PC-3 (cell line): ENCODE data around the gene ZNHIT1. TPM values are rescaled to one million over a fixed set of nuclear protein-coding genes. Genes with fewer than 3 reads are reported as not detected.

Experiments
- ATAC-seq: fragments of 200-7000 bp; cut with Tn5 transposase; 2 replicates; pipeline ENCODE4 v1.9.1; 2020; ENCODE audit warnings: mild to moderate bottlenecking, moderate library complexity
- BruUV-seq: library from RNA; stranded (reverse); fragments of 400-500 nt; replicated peaks from 2 replicates; lab custom pipeline; 2021; lab: Mats Ljungman, UMichigan
- CTCF ChIA-PET: fragments of 300-600 bp; sonication (Branson Sonifier 250); formaldehyde crosslinking; loops from one replicate; lab custom pipeline; 2022; ENCODE audit warnings: antibody characterized with exemption; lab: Charles Lee
- POLR2A ChIA-PET: fragments of 300-600 bp; sonication (Branson Sonifier 250); formaldehyde crosslinking; loops from one replicate; lab custom pipeline; 2022; ENCODE audit warnings: antibody characterized with exemption; ENCODE audit not compliant: unreplicated experiment; lab: Charles Lee
- DNase-seq: peaks from one replicate; pipeline ENCODE4 v3.0.0-alpha.2; 2015
- H2AFZ ChIP-seq: fragments of 300-600 bp; sonication (generic); 2 replicates; pipeline ENCODE4 v1.6.0; 2016; ENCODE audit warnings: antibody characterized with exemption, low read length
- H3F3A ChIP-seq: fragments of 300-600 bp; sonication (generic); one replicate; pipeline ENCODE4 v1.6.0; 2017; ENCODE audit warnings: antibody characterized with exemption, low read length, control low read depth, mild to moderate bottlenecking; ENCODE audit not compliant: unreplicated experiment
- H3K27ac ChIP-seq: fragments of 300-600 bp; sonication (generic); 2 replicates; pipeline ENCODE4 v1.5.1; 2016; ENCODE audit warnings: mild to moderate bottlenecking, low read length
- H3K27me3 ChIP-seq: fragments of 300-600 bp; sonication (generic); 2 replicates; pipeline ENCODE4 v1.6.1; 2016; ENCODE audit warnings: low read length, mixed read lengths
- H3K36me3 ChIP-seq: fragments of 300-600 bp; sonication (generic); 2 replicates; pipeline ENCODE4 v1.6.1; 2016; ENCODE audit warnings: low read depth, mixed run types, low read length, mixed read lengths
- H3K4me1 ChIP-seq: fragments of 300-600 bp; sonication (generic); 2 replicates; pipeline ENCODE4 v1.5.1; 2016; ENCODE audit warnings: low read length; ENCODE audit not compliant: insufficient read depth
- H3K4me2 ChIP-seq: fragments of 300-600 bp; sonication (generic); 2 replicates; pipeline ENCODE4 v1.6.0; 2016; ENCODE audit warnings: low read length
- H3K4me3 ChIP-seq: fragments of 300-600 bp; sonication (generic); 2 replicates; pipeline ENCODE4 v1.5.1; 2016; ENCODE audit warnings: mild to moderate bottlenecking, low read length, mixed read lengths
- H3K79me2 ChIP-seq: fragments of 300-600 bp; sonication (generic); 2 replicates; pipeline ENCODE4 v1.6.1; 2017; ENCODE audit warnings: low read length, mixed read lengths
- H3K9ac ChIP-seq: fragments of 300-600 bp; sonication (generic); 2 replicates; pipeline ENCODE4 v1.6.0; 2016; ENCODE audit warnings: mild to moderate bottlenecking, low read length
- H3K9me2 ChIP-seq: fragments of 300-600 bp; sonication (generic); replicated peaks from 2 replicates; pipeline ENCODE4 v1.6.1; 2016; ENCODE audit warnings: mixed run types, low read length, mixed read lengths
- H3K9me3 ChIP-seq: fragments of 300-600 bp; sonication (generic); 2 replicates; pipeline ENCODE4 v1.6.1; 2016; ENCODE audit warnings: low read length, mixed read lengths
- H4K20me1 ChIP-seq: fragments of 300-600 bp; sonication (generic); 2 replicates; pipeline ENCODE4 v1.6.1; 2016; ENCODE audit warnings: low read length, mixed read lengths
- EZH2 ChIP-seq: fragments of 300-600 bp; sonication (generic); IDR thresholded peaks from one replicate; pipeline ENCODE4 v1.6.1; 2017; ENCODE audit warnings: antibody characterized with exemption, mild to moderate bottlenecking, low read length; ENCODE audit not compliant: unreplicated experiment
- EZH2phosphoT487 ChIP-seq: fragments of 300-600 bp; sonication (generic); IDR thresholded peaks from 2 replicates; pipeline ENCODE4 v1.6.1; 2018; ENCODE audit warnings: mild to moderate bottlenecking, antibody characterized with exemption, low read length, borderline replicate concordance
- intact Hi-C: fragments of 100-400 bp; cut with micrococcal nuclease; formaldehyde crosslinking; loops from 2 replicates; pipeline ENCODE4 v1.9.0; 2023
- total RNA-seq: library from RNA; depleted of rRNA; stranded (reverse); fragments of >200 nt; gene quantifications from 2 replicates; pipeline ENCODE4 v1.2.3, GENCODE V29; 2014
- TF ChIP-seq, protein P1 (sequence below): fragments of 300-600 bp; sonication (generic); conservative IDR thresholded peaks from 2 replicates; pipeline ENCODE4 v1.5.1; 2017; ENCODE audit warnings: antibody characterized with exemption, low read depth, mild to moderate bottlenecking, low read length

Gene ZNHIT1
- total RNA-seq, 1 experiment from 2014 or later = 188 TPM

GRCh38 chr7:101241443-101242349 is 23.7 kb downstream of the ZNHIT1 start:
- no peak for ATAC-seq
- Histone ChIP-seq H3K36me3 (no peaks in the 10 kb centered on the region), H3K9me2 (no peaks in the 10 kb centered on the region), H3K9ac (no peak overlapping the region), H3F3A (no peaks in the 10 kb centered on the region), H2AFZ (no peak overlapping the region), H3K27me3 (no peaks in the 10 kb centered on the region), H3K4me2 (no peak overlapping the region), H3K79me2 (peaks cover 24% of the 10 kb centered on the region), H4K20me1 (no peaks in the 10 kb centered on the region), H3K4me3 (no peak overlapping the region), H3K27ac (no peak overlapping the region), H3K9me3 (no peaks in the 10 kb centered on the region), H3K4me1 (peaks cover 13% of the 10 kb centered on the region)
- no peak for DNase-seq
- intact Hi-C loops = no loop called here
- TF ChIP-seq EZH2 (no peak), EZH2phosphoT487 (no peak)
- TF ChIP-seq, protein P1, sequence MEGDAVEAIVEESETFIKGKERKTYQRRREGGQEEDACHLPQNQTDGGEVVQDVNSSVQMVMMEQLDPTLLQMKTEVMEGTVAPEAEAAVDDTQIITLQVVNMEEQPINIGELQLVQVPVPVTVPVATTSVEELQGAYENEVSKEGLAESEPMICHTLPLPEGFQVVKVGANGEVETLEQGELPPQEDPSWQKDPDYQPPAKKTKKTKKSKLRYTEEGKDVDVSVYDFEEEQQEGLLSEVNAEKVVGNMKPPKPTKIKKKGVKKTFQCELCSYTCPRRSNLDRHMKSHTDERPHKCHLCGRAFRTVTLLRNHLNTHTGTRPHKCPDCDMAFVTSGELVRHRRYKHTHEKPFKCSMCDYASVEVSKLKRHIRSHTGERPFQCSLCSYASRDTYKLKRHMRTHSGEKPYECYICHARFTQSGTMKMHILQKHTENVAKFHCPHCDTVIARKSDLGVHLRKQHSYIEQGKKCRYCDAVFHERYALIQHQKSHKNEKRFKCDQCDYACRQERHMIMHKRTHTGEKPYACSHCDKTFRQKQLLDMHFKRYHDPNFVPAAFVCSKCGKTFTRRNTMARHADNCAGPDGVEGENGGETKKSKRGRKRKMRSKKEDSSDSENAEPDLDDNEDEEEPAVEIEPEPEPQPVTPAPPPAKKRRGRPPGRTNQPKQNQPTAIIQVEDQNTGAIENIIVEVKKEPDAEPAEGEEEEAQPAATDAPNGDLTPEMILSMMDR = no peak
- BruUV-seq = no TSS peak
- CTCF ChIA-PET = no interaction called here
- POLR2A ChIA-PET = interaction anchor here (0.6 kb wide), 1 partner anchor 24 kb away, joined by 25 read pairs; the partner anchor contains the start of gene ZNHIT1

- Histone ChIP-seq H2AFZ (peak overlapping the region; percentile 93), H3K9ac (peak overlapping the region; percentile 94), H4K20me1 (no peaks in the 10 kb centered on the region), H3K4me3 (peak overlapping the region; percentile 97), H3K9me2 (no peaks in the 10 kb centered on the region), H3K4me1 (peaks cover 13% of the 10 kb centered on the region), H3K9me3 (no peaks in the 10 kb centered on the region), H3F3A (no peaks in the 10 kb centered on the region), H3K4me2 (peak overlapping the region; percentile 100), H3K36me3 (no peaks in the 10 kb centered on the region), H3K27ac (peak overlapping the region; percentile 78), H3K79me2 (peaks cover 31% of the 10 kb centered on the region), H3K27me3 (no peaks in the 10 kb centered on the region)
- TF ChIP-seq, protein P1 = no peak
- TF ChIP-seq EZH2phosphoT487 = no peak
- no peak for TF ChIP-seq EZH2
- ChIA-PET CTCF (interaction anchor here (0.5 to 1.4 kb wide), 6 partner anchors 9 to 100 kb away, joined by 3 to 10 read pairs (median 4); partner anchors contain the start of gene ZNHIT1), POLR2A (interaction anchor here (0.6 to 1.3 kb wide), 2 partner anchors 26 to 352 kb away, joined by 3 to 7 read pairs; partner anchors contain the start of genes PLOD3 and ZNHIT1)
- ATAC-seq (no peak), DNase-seq (no peak)
- intact Hi-C loops = loop anchor here (1.0 kb wide), 2 partner anchors 26 to 39 kb away; partner anchors contain the start of gene ZNHIT1
- BruUV-seq = no TSS peak
Observed at GRCh38 chr7:101243646-101244374, 25.8 kb downstream of the ZNHIT1 start.
